Measurements from ENCODE around the gene LHPP. TPM values are rescaled to one million over a fixed set of nuclear protein-coding genes. Genes with fewer than 3 reads are reported as not detected.

The LHPP gene
- total RNA-seq, 6 donors from 2014 or later, result 12.0 to 21.4 (median 16.4) TPM

DNA sequence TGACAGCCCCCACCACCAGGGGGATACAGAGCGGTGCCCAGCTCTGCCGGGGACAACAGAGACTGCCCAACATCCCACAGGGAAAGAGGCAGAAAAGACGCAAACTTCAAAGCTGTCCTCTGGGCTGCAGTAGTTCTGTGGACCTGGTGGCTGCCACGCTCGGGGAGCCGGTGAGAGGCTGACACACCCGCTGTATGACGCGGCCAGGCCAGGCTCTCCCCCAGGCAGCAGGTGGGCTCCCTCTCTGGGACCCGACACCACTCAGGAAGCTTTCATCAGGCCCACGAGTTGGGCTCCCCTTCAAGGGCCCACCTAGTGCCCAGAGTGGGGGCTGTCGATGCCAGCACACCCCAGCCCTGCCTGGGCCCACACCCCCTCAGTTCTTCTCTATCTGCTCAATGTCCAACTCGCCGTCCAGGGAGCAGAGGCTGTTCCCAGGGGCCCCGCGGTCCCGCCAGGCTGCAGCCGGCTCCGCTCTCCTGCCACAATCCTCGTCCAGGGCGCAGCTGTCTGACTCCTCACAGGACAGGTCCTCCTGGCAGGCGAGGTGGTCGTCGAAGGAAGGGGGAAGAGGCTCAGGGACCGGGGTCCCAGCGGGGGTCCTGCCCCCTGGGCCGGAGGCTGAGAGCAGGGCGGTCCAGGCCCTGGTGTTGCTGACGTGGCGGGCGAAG lies 161.4 kb downstream of the LHPP start:
- DNase-seq (peak in 1 of 2 donors; percentile 77), ATAC-seq (ENCODE audit: low FRiP score in 2 of 2) (no peak)
- Histone ChIP-seq H3K9me3 (no peaks in the 10 kb centered on the region), H3K36me3 (peaks cover 0 to 22% (median 15%) of the 10 kb centered on the region in 4 donors), H3K27ac (no peak overlapping the region), H3K4me3 (no peak overlapping the region), H3K27me3 (no peaks in the 10 kb centered on the region), H3K4me1 (peaks cover 31 to 52% (median 33%) of the 10 kb centered on the region in 4 donors)
- 92 to 94% methylated on average over 25 to 31 of the region's 31 CpGs for WGBS, 2 donors
- TF ChIP-seq EP300 (IDR thresholded peaks at IDR 0.05), result no peak
- TF ChIP-seq, protein P1, sequence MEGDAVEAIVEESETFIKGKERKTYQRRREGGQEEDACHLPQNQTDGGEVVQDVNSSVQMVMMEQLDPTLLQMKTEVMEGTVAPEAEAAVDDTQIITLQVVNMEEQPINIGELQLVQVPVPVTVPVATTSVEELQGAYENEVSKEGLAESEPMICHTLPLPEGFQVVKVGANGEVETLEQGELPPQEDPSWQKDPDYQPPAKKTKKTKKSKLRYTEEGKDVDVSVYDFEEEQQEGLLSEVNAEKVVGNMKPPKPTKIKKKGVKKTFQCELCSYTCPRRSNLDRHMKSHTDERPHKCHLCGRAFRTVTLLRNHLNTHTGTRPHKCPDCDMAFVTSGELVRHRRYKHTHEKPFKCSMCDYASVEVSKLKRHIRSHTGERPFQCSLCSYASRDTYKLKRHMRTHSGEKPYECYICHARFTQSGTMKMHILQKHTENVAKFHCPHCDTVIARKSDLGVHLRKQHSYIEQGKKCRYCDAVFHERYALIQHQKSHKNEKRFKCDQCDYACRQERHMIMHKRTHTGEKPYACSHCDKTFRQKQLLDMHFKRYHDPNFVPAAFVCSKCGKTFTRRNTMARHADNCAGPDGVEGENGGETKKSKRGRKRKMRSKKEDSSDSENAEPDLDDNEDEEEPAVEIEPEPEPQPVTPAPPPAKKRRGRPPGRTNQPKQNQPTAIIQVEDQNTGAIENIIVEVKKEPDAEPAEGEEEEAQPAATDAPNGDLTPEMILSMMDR (IDR thresholded peaks at IDR 0.05), result no peak

DNA sequence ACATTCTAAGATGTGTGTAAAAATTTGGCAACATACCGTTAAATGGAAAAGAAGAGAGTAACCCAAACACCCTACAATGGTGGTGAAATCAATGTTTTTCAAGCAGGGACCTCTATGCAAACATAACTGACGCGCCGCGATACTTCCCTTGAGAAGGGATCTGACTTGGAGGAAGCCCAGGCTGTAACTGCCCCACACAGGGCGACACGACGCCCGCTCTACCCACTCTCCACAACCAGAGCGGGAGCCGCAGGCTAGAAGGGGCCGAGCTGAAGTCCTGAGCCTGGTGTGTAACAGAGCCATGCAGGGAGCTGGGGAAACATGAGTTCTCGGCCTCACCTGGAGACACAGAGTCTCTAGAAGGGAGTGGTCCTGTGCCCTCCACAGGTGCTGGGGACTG lies 162.4 kb downstream of the LHPP start:
- Histone ChIP-seq H3K36me3 (peaks cover 0 to 17% (median 13%) of the 10 kb centered on the region in 4 donors), H3K4me1 (peaks cover 31 to 52% (median 36%) of the 10 kb centered on the region in 4 donors), H3K27me3 (no peaks in the 10 kb centered on the region), H3K4me3 (no peak overlapping the region), H3K27ac (no peak overlapping the region), H3K9me3 (no peaks in the 10 kb centered on the region)
- 78 to 90% methylated on average over 10 to 13 of the region's 13 CpGs for WGBS, 2 donors
- TF ChIP-seq, protein P1 (IDR thresholded peaks at IDR 0.05), result no peak
- TF ChIP-seq POLR2AphosphoS5 (IDR thresholded peaks at IDR 0.05), result no peak
- TF ChIP-seq EP300 (IDR thresholded peaks at IDR 0.05), result no peak
- TF ChIP-seq POLR2A (IDR thresholded peaks at IDR 0.05), result no peak
- no peak for ATAC-seq (ENCODE audit: low FRiP score in 2 of 2)
- no peak for DNase-seq

DNA sequence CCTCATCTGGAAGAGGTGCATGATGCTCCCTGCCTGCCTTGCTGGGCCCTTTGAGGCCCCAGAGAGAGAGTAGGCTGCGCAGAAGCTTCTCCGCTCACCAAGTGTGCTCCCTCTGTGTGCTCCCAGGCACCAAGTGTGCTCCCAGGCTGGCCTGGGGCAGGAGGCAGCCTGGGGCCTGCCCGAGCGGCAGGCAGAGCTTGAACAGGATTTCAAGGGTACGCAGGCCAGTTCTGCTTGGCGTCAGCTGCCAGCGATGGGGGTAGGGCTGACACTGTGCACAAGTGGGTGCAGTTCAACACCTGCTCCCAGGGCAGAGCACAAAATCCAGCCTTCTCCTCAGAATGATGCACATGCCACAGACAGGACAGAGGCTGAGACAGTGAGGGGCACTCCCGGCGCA lies 162.8 kb downstream of the LHPP start:
- Histone ChIP-seq H3K27ac (no peak overlapping the region), H3K4me3 (no peak overlapping the region), H3K9me3 (no peaks in the 10 kb centered on the region), H3K27me3 (no peaks in the 10 kb centered on the region), H3K36me3 (peaks cover 0 to 17% (median 13%) of the 10 kb centered on the region in 4 donors), H3K4me1 (peaks cover 31 to 52% (median 35%) of the 10 kb centered on the region in 4 donors)
- TF ChIP-seq EP300 (IDR thresholded peaks at IDR 0.05) (no peak), POLR2A (IDR thresholded peaks at IDR 0.05) (no peak), POLR2AphosphoS5 (IDR thresholded peaks at IDR 0.05) (no peak)
- TF ChIP-seq, protein P1 (IDR thresholded peaks at IDR 0.05), result no peak
- DNase-seq (no peak), ATAC-seq (ENCODE audit: low FRiP score in 2 of 2) (no peak)
- 89 to 94% methylated on average over 5 to 9 of the region's 9 CpGs for WGBS, 2 donors

DNA sequence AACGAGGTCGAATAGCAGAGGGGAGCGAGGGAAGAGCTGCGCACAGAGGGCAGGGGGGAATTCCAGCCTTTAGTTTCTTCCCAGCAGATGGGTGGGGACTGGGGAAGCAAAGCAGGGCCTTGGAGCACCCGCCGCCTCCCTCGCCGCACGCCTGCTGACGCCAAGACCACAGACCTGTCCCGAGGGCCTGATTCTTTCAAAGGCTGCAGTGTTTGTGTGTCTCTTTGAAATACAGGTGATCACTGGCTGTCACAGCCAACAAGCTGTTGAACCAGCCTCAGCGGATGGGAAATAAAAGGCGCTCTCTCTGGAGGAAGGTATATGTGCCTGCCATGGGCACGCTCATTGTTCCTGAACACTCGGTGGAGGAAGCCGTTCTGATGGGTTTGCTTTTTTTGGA lies 163.3 kb downstream of the LHPP start:
- peaks cover 29 to 52% (median 33%) of the 10 kb centered on the region in 4 donors for H3K4me1 ChIP-seq
- no peak overlapping the region for H3K27ac ChIP-seq
- DNase-seq (peak in 1 of 2 donors; percentile 70), ATAC-seq (ENCODE audit: low FRiP score in 2 of 2) (no peak)
- no peak for TF ChIP-seq EP300 (IDR thresholded peaks at IDR 0.05)
- no peak for TF ChIP-seq POLR2A (IDR thresholded peaks at IDR 0.05)
- TF ChIP-seq POLR2AphosphoS5 (IDR thresholded peaks at IDR 0.05), result no peak
- TF ChIP-seq, protein P1 (IDR thresholded peaks at IDR 0.05), result no peak
- WGBS, 2 donors, result 88 to 97% methylated on average over 16 of the region's 16 CpGs
- H3K4me3 ChIP-seq, result no peak overlapping the region
- H3K36me3 ChIP-seq, result peaks cover 0 to 17% (median 13%) of the 10 kb centered on the region in 4 donors
- no peaks in the 10 kb centered on the region for H3K9me3 ChIP-seq
- H3K27me3 ChIP-seq, result no peaks in the 10 kb centered on the region

DNA sequence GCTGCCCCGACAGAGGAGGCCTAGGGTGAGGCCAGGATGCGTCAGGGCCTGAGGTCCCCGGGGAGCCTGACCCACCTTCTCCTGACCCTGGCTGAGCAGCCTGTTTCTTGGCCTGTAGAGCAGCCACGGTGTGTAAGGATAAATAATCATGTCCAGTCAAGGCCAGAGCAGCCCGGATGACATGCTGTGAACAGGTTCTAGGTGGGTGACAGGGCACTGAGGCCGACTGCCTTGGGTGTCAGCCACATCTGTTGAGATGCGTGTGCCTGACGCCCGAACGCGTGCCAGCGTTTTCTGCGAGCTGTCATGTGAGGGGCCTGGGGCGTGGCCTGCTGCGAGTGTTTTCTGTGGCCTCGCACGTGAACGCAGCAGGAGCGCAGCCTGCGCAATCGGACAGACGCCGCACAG lies 164.2 kb downstream of the LHPP start:
- Histone ChIP-seq H3K4me1 (peaks cover 32 to 59% (median 38%) of the 10 kb centered on the region in 4 donors), H3K9me3 (no peaks in the 10 kb centered on the region), H3K4me3 (no peak overlapping the region), H3K27ac (no peak overlapping the region), H3K27me3 (no peaks in the 10 kb centered on the region), H3K36me3 (peaks cover 0 to 17% (median 13%) of the 10 kb centered on the region in 4 donors)
- DNase-seq (peak in 1 of 2 donors; percentile 72), ATAC-seq (ENCODE audit: low FRiP score in 2 of 2) (peak in 1 of 2 donors; percentile 44)
- 83 to 93% methylated on average over 18 to 23 of the region's 23 CpGs for WGBS, 2 donors
- TF ChIP-seq, protein P1 (IDR thresholded peaks at IDR 0.05), result no peak
- no peak for TF ChIP-seq POLR2AphosphoS5 (IDR thresholded peaks at IDR 0.05)
- no peak for TF ChIP-seq EP300 (IDR thresholded peaks at IDR 0.05)
- TF ChIP-seq POLR2A (IDR thresholded peaks at IDR 0.05), result no peak
